MM.1S (cell line): ENCODE data around the gene DZIP1L.

Experiments used
- DNase-seq: peaks from one replicate; pipeline ENCODE4 v3.0.0-alpha.2; 2015
- H2AFZ ChIP-seq: fragments of 300-600 bp; sonication (generic); 2 replicates; pipeline ENCODE4 v1.6.0; 2016; ENCODE audit warnings: antibody characterized with exemption, low read length
- H3F3A ChIP-seq: fragments of 300-600 bp; sonication (generic); 2 replicates; pipeline ENCODE4 v1.6.1; 2016; ENCODE audit warnings: mild to moderate bottlenecking, antibody characterized with exemption, low read length, moderate library complexity, mixed read lengths; ENCODE audit not compliant: insufficient read depth
- H3K27ac ChIP-seq: fragments of 300-600 bp; sonication (generic); 2 replicates; pipeline ENCODE4 v1.5.1; 2016; ENCODE audit warnings: mild to moderate bottlenecking, low read length
- H3K27me3 ChIP-seq: fragments of 300-600 bp; sonication (generic); replicated peaks from 2 replicates; pipeline ENCODE4 v1.6.0; 2016; ENCODE audit warnings: low read length; ENCODE audit not compliant: insufficient read depth
- H3K36me3 ChIP-seq: fragments of 300-600 bp; sonication (generic); replicated peaks from 2 replicates; pipeline ENCODE4 v1.6.1; 2016; ENCODE audit warnings: mild to moderate bottlenecking, low read length, mixed read lengths; ENCODE audit not compliant: insufficient read depth
- H3K4me1 ChIP-seq: fragments of 300-600 bp; sonication (generic); 2 replicates; pipeline ENCODE4 v1.6.1; 2016; ENCODE audit warnings: low read length, mixed read lengths
- H3K4me2 ChIP-seq: fragments of 300-600 bp; sonication (generic); 2 replicates; pipeline ENCODE4 v1.6.0; 2016; ENCODE audit warnings: low read depth, low read length
- H3K4me3 ChIP-seq: fragments of 300-600 bp; sonication (generic); 2 replicates; pipeline ENCODE4 v1.5.1; 2016; ENCODE audit warnings: low read length, mixed read lengths
- H3K79me2 ChIP-seq: fragments of 300-600 bp; sonication (generic); 2 replicates; pipeline ENCODE4 v1.6.1; 2016; ENCODE audit warnings: mixed run types, low read length, mixed read lengths
- H3K9ac ChIP-seq: fragments of 300-600 bp; sonication (generic); 2 replicates; pipeline ENCODE4 v1.6.1; 2016; ENCODE audit warnings: low read length, mixed read lengths
- H3K9me2 ChIP-seq: fragments of 300-600 bp; sonication (generic); replicated peaks from 2 replicates; pipeline ENCODE4 v1.6.1; 2016; ENCODE audit warnings: mild to moderate bottlenecking, low read length, mixed read lengths; ENCODE audit not compliant: insufficient read depth
- H3K9me3 ChIP-seq: fragments of 300-600 bp; sonication (generic); replicated peaks from 2 replicates; pipeline ENCODE4 v1.6.1; 2016; ENCODE audit warnings: mild to moderate bottlenecking, low read length, mixed read lengths; ENCODE audit not compliant: insufficient read depth
- H4K20me1 ChIP-seq: fragments of 300-600 bp; sonication (generic); 2 replicates; pipeline ENCODE4 v1.6.1; 2016; ENCODE audit warnings: mild to moderate bottlenecking, low read length, moderate library complexity, mixed read lengths; ENCODE audit not compliant: insufficient read depth
- CTCF ChIP-seq: fragments of 300-600 bp; sonication (generic); IDR thresholded peaks from 2 replicates; pipeline ENCODE4 v1.5.1; 2016; ENCODE audit warnings: antibody characterized with exemption, low read length, mixed read lengths
- EZH2 ChIP-seq: fragments of 300-600 bp; sonication (generic); optimal IDR thresholded peaks from 2 replicates; pipeline ENCODE3; 2017; ENCODE audit warnings: low read depth, mild to moderate bottlenecking, antibody characterized with exemption, low read length, mixed read lengths
- EZH2phosphoT487 ChIP-seq: fragments of 300-600 bp; sonication (generic); IDR thresholded peaks from 2 replicates; pipeline ENCODE4 v1.6.1; 2018; ENCODE audit warnings: antibody characterized with exemption, low read length

DZIP1L gene

DNA sequence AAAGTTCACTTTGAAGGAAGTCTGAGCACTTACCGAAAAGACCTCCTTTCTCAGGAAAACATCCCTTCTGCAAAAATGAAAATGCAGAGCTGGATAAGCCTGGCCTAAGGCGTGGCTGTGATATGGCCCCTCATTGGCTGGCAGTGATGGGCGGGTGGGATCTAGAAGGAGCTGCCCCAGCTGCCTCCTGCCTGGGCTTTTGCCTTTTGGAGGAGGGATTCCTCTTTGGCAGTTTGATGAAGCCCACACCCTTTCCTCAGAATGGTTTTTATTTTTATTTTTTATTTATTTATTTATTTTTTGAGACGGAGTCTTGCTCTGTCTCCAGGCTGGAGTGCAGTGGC is 4.0 kb upstream of the DZIP1L start:
- Histone ChIP-seq H3K4me2 (no peak overlapping the region), H3K79me2 (no peaks in the 10 kb centered on the region), H3K4me1 (no peaks in the 10 kb centered on the region), H3K9ac (no peak overlapping the region), H3K27ac (no peak overlapping the region), H3K4me3 (no peak overlapping the region), H3K36me3 (no peaks in the 10 kb centered on the region), H3K27me3 (peaks cover 6% of the 10 kb centered on the region; the same call in 1 of the 2 replicates), H4K20me1 (no peaks in the 10 kb centered on the region), H3K9me2 (no peaks in the 10 kb centered on the region), H3K9me3 (no peaks in the 10 kb centered on the region), H2AFZ (no peak overlapping the region), H3F3A (no peaks in the 10 kb centered on the region)
- no peak for TF ChIP-seq EZH2phosphoT487
- TF ChIP-seq CTCF, result no peak
- no peak for TF ChIP-seq EZH2
- no peak for DNase-seq

- no peak overlapping the region for H2AFZ ChIP-seq
- H3K27me3 ChIP-seq, result peaks cover 10% of the 10 kb centered on the region; the same call in 1 of the 2 replicates
- no peaks in the 10 kb centered on the region for H3K36me3 ChIP-seq
These were observed 3.4 kb upstream of the DZIP1L start for GRCh38 chr3:138118612-138119422.

DNA sequence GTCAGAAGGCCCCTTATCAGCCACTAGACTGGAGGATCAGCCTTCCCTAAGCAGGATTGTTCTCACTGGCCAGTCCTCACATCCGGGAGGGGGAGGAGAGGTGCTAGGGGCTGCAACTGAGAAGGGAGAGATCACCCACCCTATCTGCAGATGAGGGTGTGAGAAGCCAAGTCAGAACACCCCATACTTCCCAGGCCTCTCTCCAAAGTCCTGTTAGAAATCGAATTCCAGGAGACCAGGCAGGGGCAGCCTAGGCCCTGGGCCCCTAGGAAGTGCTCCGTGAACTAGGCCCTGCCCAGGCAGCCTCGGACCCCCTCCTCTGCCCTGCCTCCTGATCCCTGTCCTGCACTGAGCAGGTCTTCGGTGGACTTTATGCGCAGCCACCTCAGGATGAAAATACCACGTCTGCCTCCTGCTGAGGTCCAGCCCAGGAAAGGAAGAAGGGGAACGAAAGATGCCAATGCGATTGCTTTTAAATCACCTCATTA is 933 bp downstream of the DZIP1L start:
- Histone ChIP-seq H3K79me2 (no peaks in the 10 kb centered on the region), H4K20me1 (no peaks in the 10 kb centered on the region), H3K4me1 (no peaks in the 10 kb centered on the region), H3K9ac (no peak overlapping the region), H3K27ac (no peak overlapping the region), H3K4me3 (0 out of 2 replicates have a peak overlapping the region, but pooled peaks have one; percentile 9), H2AFZ (peak overlapping the region; percentile 69), H3K9me3 (no peaks in the 10 kb centered on the region), H3K4me2 (peak overlapping the region; percentile 98), H3K9me2 (no peaks in the 10 kb centered on the region), H3K36me3 (no peaks in the 10 kb centered on the region), H3F3A (no peaks in the 10 kb centered on the region), H3K27me3 (peaks cover 6% of the 10 kb centered on the region; the same call in 1 of the 2 replicates)
- TF ChIP-seq EZH2, result no peak
- no peak for TF ChIP-seq CTCF
- TF ChIP-seq EZH2phosphoT487, result no peak
- no peak for DNase-seq

More at GRCh38 chr3:138118612-138119422, 3.4 kb upstream of the DZIP1L start:
- Histone ChIP-seq H3K27ac (no peak overlapping the region), H3K9me3 (no peaks in the 10 kb centered on the region), H4K20me1 (no peaks in the 10 kb centered on the region), H3K9ac (no peak overlapping the region), H3K79me2 (no peaks in the 10 kb centered on the region), H3F3A (no peaks in the 10 kb centered on the region), H3K4me2 (no peak overlapping the region), H3K4me1 (no peaks in the 10 kb centered on the region), H3K4me3 (no peak overlapping the region), H3K9me2 (no peaks in the 10 kb centered on the region)
- DNase-seq, result peak; percentile 50
- TF ChIP-seq CTCF (peak; percentile 87), EZH2phosphoT487 (no peak)
